SU-DHL-6 (cell line): ENCODE measurements around the gene SPG7.

Experiments
- H2AFZ ChIP-seq: fragments of 200-600 bp; sonication (generic); 2 replicates; pipeline ENCODE4 v1.6.1; 2014; ENCODE audit warnings: low read depth, mild to moderate bottlenecking, moderate library complexity, mixed read lengths, antibody characterized with exemption, low read length; ENCODE audit not compliant: severe bottlenecking
- H3F3A ChIP-seq: fragments of 200-600 bp; shearing (Covaris generic); 2 replicates; pipeline ENCODE4 v1.6.0; 2016; ENCODE audit warnings: antibody characterized with exemption, mild to moderate bottlenecking; ENCODE audit not compliant: insufficient read depth
- H3K27ac ChIP-seq: fragments of 200-600 bp; sonication (generic); 2 replicates; pipeline ENCODE4 v1.5.1; 2016; ENCODE audit warnings: low read depth, mild to moderate bottlenecking, low read length, moderate library complexity, mixed read lengths
- H3K27me3 ChIP-seq: fragments of 200-600 bp; sonication (generic), shearing (Covaris generic); 2 replicates; pipeline ENCODE4 v1.6.0; 2014; ENCODE audit warnings: mild to moderate bottlenecking, low read length
- H3K36me3 ChIP-seq: fragments of 200-600 bp; sonication (generic); 2 replicates; pipeline ENCODE4 v1.6.1; 2014; ENCODE audit warnings: mild to moderate bottlenecking, low read length, mixed read lengths
- H3K4me2 ChIP-seq: fragments of 300-600, 200-600 bp; shearing (Covaris generic), sonication (generic); 2 replicates; pipeline ENCODE4 v1.6.0; 2014; ENCODE audit warnings: low read length, low read depth, mild to moderate bottlenecking; ENCODE audit not compliant: poor library complexity, severe bottlenecking
- H3K4me3 ChIP-seq: fragments of 200-600 bp; sonication (generic); 2 replicates; pipeline ENCODE4 v1.5.1; 2014; ENCODE audit warnings: antibody characterized with exemption, low read length, mild to moderate bottlenecking, mixed read lengths; ENCODE audit not compliant: insufficient read depth, poor library complexity, severe bottlenecking
- H3K79me2 ChIP-seq: fragments of 200-600 bp; sonication (generic); 2 replicates; pipeline ENCODE4 v1.6.1; 2014; ENCODE audit warnings: mild to moderate bottlenecking, low read length, moderate library complexity; ENCODE audit not compliant: insufficient read depth
- H3K9ac ChIP-seq: fragments of 200-600 bp; sonication (generic); 2 replicates; pipeline ENCODE4 v1.7.0; 2014; ENCODE audit warnings: mild to moderate bottlenecking, low read length
- H3K9me2 ChIP-seq: fragments of 200-600 bp; sonication (generic); replicated peaks from 2 replicates; pipeline ENCODE4 v1.6.1; 2014; ENCODE audit warnings: low read length; ENCODE audit not compliant: insufficient read depth
- H3K9me3 ChIP-seq: fragments of 200-600 bp; sonication (generic); 2 replicates; pipeline ENCODE4 v1.6.1; 2014; ENCODE audit warnings: low read length, mixed read lengths; ENCODE audit not compliant: insufficient read depth
- H4K20me1 ChIP-seq: fragments of 200-600 bp; sonication (generic); 2 replicates; pipeline ENCODE4 v1.6.1; 2014; ENCODE audit warnings: low read depth, mild to moderate bottlenecking, antibody characterized with exemption, low read length, moderate library complexity, mixed read lengths
- EZH2phosphoT487 ChIP-seq: fragments of 200-600 bp; sonication (generic), shearing (Covaris generic); conservative IDR thresholded peaks from 2 replicates; pipeline ENCODE4 v1.6.1; 2018; ENCODE audit warnings: mild to moderate bottlenecking, antibody characterized with exemption, low read length, moderate library complexity, mixed read lengths
- TF ChIP-seq, protein P1 (sequence below): fragments of 200-600 bp; sonication (generic); IDR thresholded peaks from one replicate; pipeline ENCODE4 v1.5.1; 2017; ENCODE audit warnings: antibody characterized with exemption, mild to moderate bottlenecking, low read length, moderate library complexity; ENCODE audit not compliant: insufficient read depth, poor library complexity, severe bottlenecking

SPG7 gene

DNA sequence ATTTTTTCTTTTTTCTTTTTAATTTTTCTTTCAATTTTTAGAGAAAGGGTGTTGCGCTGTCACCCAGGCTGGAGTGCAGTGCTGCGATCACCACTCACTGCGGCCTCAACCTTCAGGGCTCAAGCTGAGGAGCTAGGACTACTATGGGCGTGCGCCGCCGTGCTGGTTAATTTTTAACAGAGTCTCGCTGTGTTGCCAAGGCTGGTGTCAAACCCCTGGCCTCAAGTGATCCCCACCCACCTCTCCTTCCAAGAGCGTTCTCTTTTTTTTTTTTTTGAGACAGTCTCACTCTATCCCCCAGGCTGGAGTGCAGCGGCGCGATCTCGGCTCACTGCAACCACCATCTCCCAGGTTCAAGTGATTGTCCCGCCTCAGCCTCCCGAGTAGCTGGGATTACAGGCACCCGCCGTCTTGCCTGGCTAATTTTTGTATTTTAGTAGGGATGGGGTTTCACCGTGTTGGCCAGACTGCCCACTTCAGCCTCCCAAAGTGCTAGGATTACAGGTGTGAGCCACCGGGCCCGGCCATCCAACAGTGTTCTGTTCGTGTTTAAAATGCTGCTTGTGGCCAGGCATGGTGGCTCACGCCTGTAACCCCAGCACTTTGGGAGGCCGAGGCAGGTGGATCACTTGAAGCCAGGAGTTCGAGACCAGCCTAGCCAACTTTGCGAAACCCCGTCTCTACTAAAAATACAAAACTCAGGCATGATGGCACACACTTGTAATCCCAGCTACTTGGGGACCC is 37.8 kb downstream of the SPG7 start:
- no peaks in the 10 kb centered on the region for H3K9me2 ChIP-seq
- no peak overlapping the region for H2AFZ ChIP-seq
- H3K36me3 ChIP-seq = no peaks in the 10 kb centered on the region
- no peaks in the 10 kb centered on the region for H3F3A ChIP-seq
- H3K9me3 ChIP-seq = no peaks in the 10 kb centered on the region
- TF ChIP-seq EZH2phosphoT487 = no peak
- TF ChIP-seq, protein P1, sequence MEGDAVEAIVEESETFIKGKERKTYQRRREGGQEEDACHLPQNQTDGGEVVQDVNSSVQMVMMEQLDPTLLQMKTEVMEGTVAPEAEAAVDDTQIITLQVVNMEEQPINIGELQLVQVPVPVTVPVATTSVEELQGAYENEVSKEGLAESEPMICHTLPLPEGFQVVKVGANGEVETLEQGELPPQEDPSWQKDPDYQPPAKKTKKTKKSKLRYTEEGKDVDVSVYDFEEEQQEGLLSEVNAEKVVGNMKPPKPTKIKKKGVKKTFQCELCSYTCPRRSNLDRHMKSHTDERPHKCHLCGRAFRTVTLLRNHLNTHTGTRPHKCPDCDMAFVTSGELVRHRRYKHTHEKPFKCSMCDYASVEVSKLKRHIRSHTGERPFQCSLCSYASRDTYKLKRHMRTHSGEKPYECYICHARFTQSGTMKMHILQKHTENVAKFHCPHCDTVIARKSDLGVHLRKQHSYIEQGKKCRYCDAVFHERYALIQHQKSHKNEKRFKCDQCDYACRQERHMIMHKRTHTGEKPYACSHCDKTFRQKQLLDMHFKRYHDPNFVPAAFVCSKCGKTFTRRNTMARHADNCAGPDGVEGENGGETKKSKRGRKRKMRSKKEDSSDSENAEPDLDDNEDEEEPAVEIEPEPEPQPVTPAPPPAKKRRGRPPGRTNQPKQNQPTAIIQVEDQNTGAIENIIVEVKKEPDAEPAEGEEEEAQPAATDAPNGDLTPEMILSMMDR = no peak
- no peak overlapping the region for H3K9ac ChIP-seq
- H3K79me2 ChIP-seq = no peaks in the 10 kb centered on the region
- H3K27ac ChIP-seq = no peak overlapping the region
- no peaks in the 10 kb centered on the region for H3K27me3 ChIP-seq
- no peaks in the 10 kb centered on the region for H4K20me1 ChIP-seq
- no peak overlapping the region for H3K4me2 ChIP-seq
- H3K4me3 ChIP-seq = no peak overlapping the region

DNA sequence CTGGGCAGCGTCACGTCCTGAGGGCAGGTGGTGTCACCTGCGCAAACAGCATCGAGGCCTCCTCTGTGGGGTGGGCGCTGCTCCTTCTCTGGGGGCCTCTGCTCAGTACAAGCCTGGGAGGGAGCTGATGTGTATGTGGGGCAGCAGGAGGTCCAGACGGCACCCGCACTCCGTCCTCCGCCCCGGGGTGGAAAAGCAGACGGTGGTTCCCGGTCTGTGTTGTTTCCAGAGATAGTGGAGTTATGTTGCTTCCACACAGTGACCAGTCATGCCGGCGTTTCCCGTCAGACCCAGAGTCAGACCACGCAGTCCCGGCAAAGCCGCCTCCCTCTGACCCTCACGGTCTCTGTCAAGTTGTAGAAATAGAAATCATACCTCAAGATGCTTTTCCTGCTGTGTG is 38.6 kb downstream of the SPG7 start:
- Histone ChIP-seq H3F3A (no peaks in the 10 kb centered on the region), H3K27me3 (no peaks in the 10 kb centered on the region), H2AFZ (no peak overlapping the region), H3K9ac (no peak overlapping the region), H3K79me2 (no peaks in the 10 kb centered on the region), H3K9me3 (no peaks in the 10 kb centered on the region), H3K9me2 (no peaks in the 10 kb centered on the region), H4K20me1 (no peaks in the 10 kb centered on the region), H3K36me3 (no peaks in the 10 kb centered on the region), H3K4me3 (no peak overlapping the region), H3K27ac (no peak overlapping the region), H3K4me2 (no peak overlapping the region)
- TF ChIP-seq, protein P1 = no peak
- TF ChIP-seq EZH2phosphoT487 = no peak

DNA sequence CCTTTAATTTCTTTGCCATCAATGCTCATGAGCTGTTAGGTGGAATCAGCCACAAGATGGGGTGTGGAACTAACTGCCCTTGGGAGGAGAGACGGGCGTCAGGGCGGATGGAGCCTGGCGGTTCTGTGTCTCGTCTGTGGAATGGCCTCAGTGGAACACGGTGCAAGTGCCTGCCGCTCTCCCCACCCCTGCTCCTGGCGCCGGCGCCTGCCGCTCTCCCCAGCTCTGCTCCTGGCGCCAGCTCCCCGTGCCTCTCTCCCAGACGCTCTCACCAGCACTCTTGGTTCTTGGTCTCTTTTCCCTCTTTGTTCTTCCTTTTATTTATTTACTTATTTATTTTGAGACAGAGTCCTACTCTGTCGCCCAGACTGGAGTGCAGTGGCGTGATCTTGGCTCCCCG is 39.1 kb downstream of the SPG7 start:
- H3K36me3 ChIP-seq = no peaks in the 10 kb centered on the region
- H2AFZ ChIP-seq = no peak overlapping the region
- H4K20me1 ChIP-seq = no peaks in the 10 kb centered on the region
- no peaks in the 10 kb centered on the region for H3K79me2 ChIP-seq
- no peak overlapping the region for H3K27ac ChIP-seq
- H3K27me3 ChIP-seq = no peaks in the 10 kb centered on the region
- H3K9me2 ChIP-seq = no peaks in the 10 kb centered on the region
- no peak overlapping the region for H3K4me2 ChIP-seq
- H3F3A ChIP-seq = no peaks in the 10 kb centered on the region
- TF ChIP-seq, protein P1 = no peak
- no peak for TF ChIP-seq EZH2phosphoT487
- no peak overlapping the region for H3K9ac ChIP-seq
- H3K4me3 ChIP-seq = no peak overlapping the region
- H3K9me3 ChIP-seq = no peaks in the 10 kb centered on the region
